Astrocyte (in vitro differentiated cells and primary cell): ENCODE results near the gene ZDHHC11. TPM values are rescaled to one million over a fixed set of nuclear protein-coding genes. Genes with fewer than 3 reads are reported as not detected.

Source experiments
- DNase-seq: peaks from one replicate; pipeline ENCODE4 v3.0.0-alpha.2; 2010; ENCODE audit warnings: low read depth
- FAIRE-seq: peaks from 2 replicates; lab custom pipeline; 2011; peaks lifted over from hg19 to GRCh38; lab: Jason Lieb, UNC
- H2AFZ ChIP-seq: 2 replicates; pipeline ENCODE4 v1.6.0; 2012; ENCODE audit warnings: low read depth, low read length, inconsistent platforms
- H3K27ac ChIP-seq: 2 replicates; pipeline ENCODE4 v1.5.1; 2011; ENCODE audit warnings: low read depth, low read length, inconsistent platforms
- H3K27me3 ChIP-seq: 2 replicates; pipeline ENCODE4 v1.6.0; 2011; ENCODE audit warnings: low read length, inconsistent platforms; ENCODE audit not compliant: insufficient read depth
- H3K36me3 ChIP-seq: 2 replicates; pipeline ENCODE4 v1.5.1; 2011; ENCODE audit warnings: low read length, inconsistent platforms; ENCODE audit not compliant: insufficient read depth
- H3K4me1 ChIP-seq: 2 replicates; pipeline ENCODE4 v1.5.1; 2011; ENCODE audit warnings: low read length, inconsistent platforms; ENCODE audit not compliant: insufficient read depth
- H3K4me2 ChIP-seq: 2 replicates; pipeline ENCODE4 v1.6.0; 2012; ENCODE audit warnings: low read length, inconsistent platforms
- H3K4me3 ChIP-seq: 2 replicates; pipeline ENCODE4 v1.5.1; 2011; ENCODE audit warnings: low read depth, mild to moderate bottlenecking, low read length, inconsistent platforms; ENCODE audit not compliant: insufficient read depth
- H3K79me2 ChIP-seq: 2 replicates; pipeline ENCODE4 v1.6.0; 2012; ENCODE audit warnings: mild to moderate bottlenecking, low read length, inconsistent platforms; ENCODE audit not compliant: insufficient read depth
- H3K9ac ChIP-seq: 2 replicates; pipeline ENCODE4 v1.6.0; 2012; ENCODE audit warnings: mild to moderate bottlenecking, low read length, inconsistent platforms
- H3K9me3 ChIP-seq: 2 replicates; pipeline ENCODE4 v1.5.1; 2012; ENCODE audit warnings: low read depth, mild to moderate bottlenecking, low read length, inconsistent platforms; ENCODE audit not compliant: insufficient read depth
- H4K20me1 ChIP-seq: 2 replicates; pipeline ENCODE4 v1.6.0; 2012; ENCODE audit warnings: low read length, inconsistent platforms; ENCODE audit not compliant: insufficient read depth
- H3K27ac Mint-ChIP-seq: one replicate; pipeline ENCODE4 v1.8.0; 2021; ENCODE audit warnings: mild to moderate bottlenecking, mixed read lengths; ENCODE audit not compliant: unreplicated experiment
- H3K27me3 Mint-ChIP-seq: one replicate; pipeline ENCODE4 v1.8.0; 2021; ENCODE audit warnings: low read depth, mixed read lengths; ENCODE audit not compliant: unreplicated experiment
- H3K36me3 Mint-ChIP-seq: one replicate; pipeline ENCODE4 v1.8.0; 2021; ENCODE audit warnings: low read depth, mixed read lengths; ENCODE audit not compliant: unreplicated experiment
- H3K4me1 Mint-ChIP-seq: one replicate; pipeline ENCODE4 v1.8.0; 2021; ENCODE audit warnings: low read depth, mixed read lengths; ENCODE audit not compliant: unreplicated experiment
- H3K4me3 Mint-ChIP-seq: one replicate; pipeline ENCODE4 v1.8.0; 2021; ENCODE audit warnings: mild to moderate bottlenecking, moderate library complexity, mixed read lengths; ENCODE audit not compliant: unreplicated experiment
- H3K9me3 Mint-ChIP-seq: one replicate; pipeline ENCODE4 v1.8.0; 2021; ENCODE audit warnings: mild to moderate bottlenecking, mixed read lengths; ENCODE audit not compliant: unreplicated experiment
- CTCF ChIP-seq: IDR thresholded peaks from 2 replicates; pipeline ENCODE4 v1.5.1; 2011; ENCODE audit warnings: low read depth, mild to moderate bottlenecking, inconsistent platforms, low read length, moderate library complexity; ENCODE audit not compliant: insufficient read depth
- EZH2 ChIP-seq: IDR thresholded peaks from 2 replicates; pipeline ENCODE4 v1.6.1; 2012; ENCODE audit warnings: mild to moderate bottlenecking, low read length, inconsistent platforms; ENCODE audit not compliant: insufficient read depth
- total RNA-seq: library from RNA; stranded (reverse); gene quantifications from 2 replicates; pipeline ENCODE4 v1.2.1, GENCODE V29; 2021

Gene ZDHHC11
- total RNA-seq, 1 donor from 2014 or later = 15.9 TPM

DNA sequence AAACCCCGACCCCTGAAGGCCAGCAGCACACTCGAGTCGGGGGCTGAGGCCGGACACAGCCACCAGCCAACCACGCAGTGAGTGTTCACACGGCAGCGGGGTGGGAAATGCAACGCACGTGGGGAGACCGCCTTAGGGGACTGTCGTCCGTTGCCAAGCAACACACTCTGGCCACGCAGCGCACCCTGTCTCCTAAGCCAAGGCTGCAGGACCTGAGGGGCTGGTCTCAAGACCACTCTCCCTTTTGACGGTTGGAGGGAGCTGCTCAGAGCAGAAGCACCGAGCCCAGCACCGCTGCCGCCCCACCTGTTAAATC, 34.3 kb upstream of the ZDHHC11 start:
- Histone ChIP-seq H3K9ac (no peak overlapping the region), H3K4me3 (no peak overlapping the region), H3K27ac (no peak overlapping the region), H4K20me1 (peaks cover 79% of the 10 kb centered on the region), H3K79me2 (peaks cover 79% of the 10 kb centered on the region), H3K27me3 (no peaks in the 10 kb centered on the region), H3K9me3 (no peaks in the 10 kb centered on the region), H3K4me1 (no peaks in the 10 kb centered on the region), H3K4me2 (no peak overlapping the region), H3K36me3 (peaks cover 59% of the 10 kb centered on the region), H2AFZ (no peak overlapping the region)
- Mint-ChIP-seq H3K27me3 (no peaks in the 10 kb centered on the region), H3K4me3 (no peak overlapping the region), H3K4me1 (peaks cover 3% of the 10 kb centered on the region), H3K9me3 (no peaks in the 10 kb centered on the region), H3K36me3 (peaks cover 39% of the 10 kb centered on the region), H3K27ac (no peak overlapping the region)
- no peak for TF ChIP-seq CTCF
- no peak for TF ChIP-seq EZH2
- no peak for DNase-seq
- FAIRE-seq = no peak

DNA sequence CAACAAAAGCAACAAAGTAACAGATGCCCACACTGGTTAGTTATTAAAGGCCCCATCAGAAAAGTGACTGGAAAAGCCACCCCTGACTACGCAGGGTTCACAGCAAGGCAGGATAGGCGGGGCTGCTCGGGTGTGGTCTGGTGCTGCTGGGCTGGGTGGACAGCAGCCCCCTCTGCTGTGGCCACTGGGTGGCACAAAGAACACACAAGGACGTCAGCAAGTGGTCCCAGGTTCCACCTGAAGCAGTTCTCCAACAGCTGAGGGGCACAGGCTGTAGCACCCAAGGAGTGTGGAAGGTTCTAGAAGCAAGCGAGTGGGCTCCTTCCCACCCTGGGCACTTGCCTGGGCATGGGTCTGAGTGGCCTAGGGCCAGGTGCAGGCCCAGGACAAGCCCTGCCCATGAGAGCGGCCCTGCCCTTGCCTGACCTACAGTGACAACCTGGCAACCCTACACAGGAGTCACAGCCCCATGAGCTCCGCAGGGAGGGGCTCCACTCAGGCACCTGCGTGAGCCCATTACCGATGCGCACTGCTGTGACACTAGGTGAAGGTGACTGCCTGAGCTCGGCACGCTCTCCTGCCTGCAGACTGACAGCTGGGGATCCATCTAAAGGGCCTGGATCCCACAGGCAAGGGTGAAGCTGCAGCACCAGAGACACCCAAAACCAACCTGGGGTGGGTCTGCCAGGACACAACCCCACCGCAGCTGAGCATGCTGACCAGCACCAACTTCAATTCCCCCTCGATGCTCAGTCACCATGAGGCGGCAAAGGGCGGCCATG, 33.8 kb upstream of the ZDHHC11 start:
- peaks cover 74% of the 10 kb centered on the region for H3K79me2 ChIP-seq
- no peak overlapping the region for H3K9ac ChIP-seq
- Mint-ChIP-seq H3K36me3 (peaks cover 37% of the 10 kb centered on the region), H3K4me3 (no peak overlapping the region), H3K9me3 (no peaks in the 10 kb centered on the region), H3K27ac (no peak overlapping the region), H3K27me3 (no peaks in the 10 kb centered on the region), H3K4me1 (peaks cover 3% of the 10 kb centered on the region)
- TF ChIP-seq CTCF (no peak), EZH2 (no peak)
- no peaks in the 10 kb centered on the region for H3K9me3 ChIP-seq
- no peak overlapping the region for H3K4me3 ChIP-seq
- DNase-seq (no peak), FAIRE-seq (no peak)
- peaks cover 56% of the 10 kb centered on the region for H3K36me3 ChIP-seq
- H3K4me1 ChIP-seq = no peaks in the 10 kb centered on the region
- peaks cover 77% of the 10 kb centered on the region for H4K20me1 ChIP-seq
- no peak overlapping the region for H3K4me2 ChIP-seq
- H3K27ac ChIP-seq = no peak overlapping the region
- no peaks in the 10 kb centered on the region for H3K27me3 ChIP-seq
- no peak overlapping the region for H2AFZ ChIP-seq

GRCh38 chr5:883475-884181, 32.8 kb upstream of the ZDHHC11 start:
- no peak overlapping the region for H2AFZ ChIP-seq
- Mint-ChIP-seq H3K27ac (no peak overlapping the region), H3K4me3 (no peak overlapping the region), H3K4me1 (peaks cover 3% of the 10 kb centered on the region), H3K27me3 (no peaks in the 10 kb centered on the region), H3K9me3 (no peaks in the 10 kb centered on the region), H3K36me3 (peaks cover 37% of the 10 kb centered on the region)
- H3K27me3 ChIP-seq = no peaks in the 10 kb centered on the region
- H3K79me2 ChIP-seq = peaks cover 65% of the 10 kb centered on the region
- no peak for DNase-seq
- no peak overlapping the region for H3K27ac ChIP-seq
- peaks cover 48% of the 10 kb centered on the region for H3K36me3 ChIP-seq
- H3K4me1 ChIP-seq = no peaks in the 10 kb centered on the region
- FAIRE-seq = no peak
- no peak for TF ChIP-seq CTCF
- TF ChIP-seq EZH2 = no peak
- H3K9ac ChIP-seq = no peak overlapping the region
- H3K9me3 ChIP-seq = no peaks in the 10 kb centered on the region
- H3K4me2 ChIP-seq = no peak overlapping the region
- peaks cover 73% of the 10 kb centered on the region for H4K20me1 ChIP-seq
- no peak overlapping the region for H3K4me3 ChIP-seq
